K562 (cell line): ENCODE data around the gene FAM171A2. TPM values are rescaled to one million over a fixed set of nuclear protein-coding genes. Genes with fewer than 3 reads are reported as not detected.

Experiments
- ATAC-seq: fragments of 200-7000 bp; cut with Tn5 transposase; 3 replicates; pipeline ENCODE4 v1.9.1; 2020; ENCODE audit warnings: moderate library complexity
- BruUV-seq: library from RNA; stranded (reverse); fragments of 400-500 nt; replicated peaks from 2 replicates; lab custom pipeline; 2021; lab: Mats Ljungman, UMichigan
- CTCF ChIA-PET: fragments of 300-600 bp; formaldehyde crosslinking; extraction: SDS; loops from one replicate; lab custom pipeline; 2021; ENCODE audit warnings: low intra/inter-chr PET ratio; lab: Yijun Ruan, JAX
- POLR2A ChIA-PET: fragments of 300-600, 350-650 bp; sonication (Branson Sonifier 250); formaldehyde crosslinking; extraction: SDS; loops from one replicate; lab custom pipeline; 2021; ENCODE audit warnings: antibody characterized with exemption, inconsistent platforms; lab: Yijun Ruan, JAX
- DNase-seq, 4 experiments: peaks; one replicate each; pipeline versions ENCODE4 v3.0.0 to v3.0.0-alpha.2; 2011 to 2018; ENCODE audit warnings: low spot score in 3 of 4, mixed read lengths in 3 of 4; ENCODE audit errors: extremely low read depth in 1 of 4
- FAIRE-seq: peaks from 2 replicates; lab custom pipeline; 2011; peaks lifted over from hg19 to GRCh38; lab: Jason Lieb, UNC
- H2AFZ ChIP-seq: 2 replicates; pipeline ENCODE4 v1.6.0; 2011; ENCODE audit warnings: low read depth, low read length, control low read depth, inconsistent platforms
- H3K27ac ChIP-seq: fragments of 200-600 bp; 3 replicates; pipeline ENCODE4 v1.8.0; 2011; ENCODE audit warnings: low read depth, mild to moderate bottlenecking, control low read depth, inconsistent platforms, low read length, moderate library complexity, mixed read lengths; ENCODE audit errors: extremely low read depth
- H3K27me3 ChIP-seq, 2 experiments: fragments of 300-600 bp in 1 of 2; 2 replicates in 1 of 2; 3 replicates in 1 of 2; pipeline versions ENCODE4 v1.6.0 to v1.8.0; 2011; ENCODE audit warnings: inconsistent platforms in 2 of 2, low read length in 2 of 2, mild to moderate bottlenecking in 1 of 2, mixed read lengths in 1 of 2, moderate library complexity in 1 of 2; ENCODE audit not compliant: control insufficient read depth in 2 of 2, insufficient read depth in 2 of 2
- H3K36me3 ChIP-seq: fragments of 300-600 bp; 3 replicates; pipeline ENCODE4 v1.8.0; 2011; ENCODE audit warnings: mild to moderate bottlenecking, low read length, inconsistent platforms; ENCODE audit not compliant: control insufficient read depth, insufficient read depth
- H3K4me1 ChIP-seq, 2 experiments: fragments of 200-600 bp in 1 of 2; replicated peaks in 1 of 2; 2 replicates in 1 of 2; 3 replicates in 1 of 2; pipeline versions ENCODE4 v1.5.1 to v1.8.0; 2011; ENCODE audit warnings: inconsistent platforms in 2 of 2, low read length in 2 of 2, mild to moderate bottlenecking in 1 of 2, mixed read lengths in 1 of 2, moderate library complexity in 1 of 2; ENCODE audit not compliant: control insufficient read depth in 2 of 2, insufficient read depth in 2 of 2
- H3K4me2 ChIP-seq: 2 replicates; pipeline ENCODE4 v1.6.1; 2011; ENCODE audit warnings: low read length, control low read depth, inconsistent platforms, mixed read lengths; ENCODE audit not compliant: insufficient read depth
- H3K4me3 ChIP-seq: fragments of 200-600 bp; sonication (generic), shearing (Covaris generic); 2 replicates; pipeline ENCODE4 v1.5.1; 2016; ENCODE audit warnings: control low read depth, inconsistent platforms
- H3K79me2 ChIP-seq: fragments of 200-600 bp; 3 replicates; pipeline ENCODE4 v1.8.0; 2011; ENCODE audit warnings: low read length, inconsistent platforms; ENCODE audit not compliant: control insufficient read depth, insufficient read depth
- H3K9ac ChIP-seq, 2 experiments: 2 replicates each; pipeline versions ENCODE4 v1.6.0 to v1.6.1; 2011; ENCODE audit warnings: low read depth in 2 of 2, low read length in 2 of 2, control low read depth in 1 of 2, inconsistent platforms in 1 of 2, mild to moderate bottlenecking in 1 of 2, mixed read lengths in 1 of 2; ENCODE audit not compliant: insufficient read depth in 1 of 2
- H3K9me1 ChIP-seq: one replicate; pipeline ENCODE4 v1.6.0; 2011; ENCODE audit warnings: inconsistent platforms, mild to moderate bottlenecking, low read length, moderate library complexity; ENCODE audit not compliant: control insufficient read depth, insufficient read depth
- H3K9me3 ChIP-seq: replicated peaks from 2 replicates; pipeline ENCODE4 v1.5.1; 2011; ENCODE audit warnings: low read depth, low read length, inconsistent platforms; ENCODE audit not compliant: control insufficient read depth, insufficient read depth
- H4K20me1 ChIP-seq: replicated peaks from 2 replicates; pipeline ENCODE4 v1.6.1; 2011; ENCODE audit warnings: low read length, inconsistent platforms, mixed read lengths; ENCODE audit not compliant: control insufficient read depth, insufficient read depth
- CHD1 ChIP-seq: fragments of 200-600 bp; sonication (generic); IDR thresholded peaks from one replicate; pipeline ENCODE4 v1.6.1; 2012; ENCODE audit warnings: mild to moderate bottlenecking, moderate library complexity, low read length, inconsistent platforms
- NRF1 ChIP-seq, 2 experiments: fragments of 450-650 bp; IDR thresholded peaks in 1 of 2; conservative IDR thresholded peaks in 1 of 2; 2 replicates each; pipeline ENCODE4 v1.6.1; 2014; ENCODE audit warnings: mild to moderate bottlenecking in 2 of 2
- REST ChIP-seq, 2 experiments: fragments of 450-650 bp; formaldehyde crosslinking in 1 of 2; IDR thresholded peaks; 2 replicates each; pipeline versions ENCODE4 v1.4.0 to v1.6.1; 2014 to 2020; ENCODE audit warnings: mild to moderate bottlenecking in 2 of 2, borderline replicate concordance in 1 of 2, low read depth in 1 of 2
- SAP30 ChIP-seq: fragments of 200-600 bp; sonication (generic); IDR thresholded peaks from 2 replicates; pipeline ENCODE4 v1.6.1; 2012; ENCODE audit warnings: borderline replicate concordance, low read depth, mild to moderate bottlenecking, moderate library complexity, low read length, control low read depth, inconsistent platforms; ENCODE audit not compliant: insufficient read depth, poor library complexity, severe bottlenecking
- SMC3 ChIP-seq: conservative IDR thresholded peaks from 2 replicates; pipeline ENCODE4 v1.6.1; 2011; ENCODE audit warnings: low read depth, low read length, improper control_type of control experiment; ENCODE audit not compliant: insufficient read depth
- ZNF280B ChIP-seq: fragments of 250-450 bp; sonication (Bioruptor Pico); IDR thresholded peaks from 2 replicates; pipeline ENCODE4 v1.5.1; 2021; ENCODE audit warnings: mild to moderate bottlenecking
- WGBS: fragments of 100-300 bp; shearing (Covaris generic); methylation state at CpG from one replicate; pipeline ENCODE4 v1.1.6; 2016; ENCODE audit warnings: low coverage, mixed read lengths; ENCODE audit not compliant: insufficient coverage; ENCODE audit errors: missing lambda C conversion rate; 5-methylcytosine and 5-hydroxymethylcytosine counted together
- in situ Hi-C: fragments of 300-500 bp; cut with MboI; formaldehyde crosslinking; loops from 4 replicates; pipeline ENCODE4 v1.15.0; 2018; ENCODE audit warnings: inconsistent platforms, mixed read lengths
- intact Hi-C: fragments of 100-400 bp; cut with micrococcal nuclease; formaldehyde crosslinking; loops from 2 replicates; pipeline ENCODE4 v1.14.2; 2022
- polyA plus RNA-seq, 8 experiments: library from polyadenylated mRNA; depleted of rRNA in 4 of 8; stranded (reverse) in 5 of 8; unstranded in 3 of 8; fragments of >200 nt; fragmentation: Nextera tagmentation in 2 of 8; fragmentation: Illumina TruSeq in 1 of 8; extraction: Ambion mirVana in 2 of 8; extraction: Trizol in 1 of 8; gene quantifications; 2 replicates each; pipeline versions ENCODE4 v1.2.1 to v1.2.3, GENCODE V29; 2011 to 2014; ENCODE audit warnings: inconsistent platforms in 1 of 8, missing spikeins in 1 of 8
- total RNA-seq, 7 experiments: library from RNA; depleted of rRNA in 6 of 7; stranded (reverse); fragments of >200 nt in 6 of 7; fragmentation: Illumina TruSeq in 2 of 7; extraction: Trizol in 2 of 7; gene quantifications; 2 replicates each; pipeline versions ENCODE4 v1.2.1 to v1.2.3, GENCODE V29; 2011 to 2021; ENCODE audit warnings: low replicate concordance in 1 of 7
- TF ChIP-seq, protein P1 (sequence below), 3 experiments: IDR thresholded peaks in 2 of 3; conservative IDR thresholded peaks in 1 of 3; 2 replicates each; pipeline ENCODE4 v1.5.1; 2011 to 2012; ENCODE audit warnings: low read length in 3 of 3, mild to moderate bottlenecking in 3 of 3, control low read depth in 2 of 3, improper control_type of control experiment in 1 of 3, inconsistent platforms in 1 of 3, low read depth in 1 of 3, mixed read lengths in 1 of 3, moderate library complexity in 1 of 3; ENCODE audit not compliant: insufficient read depth in 2 of 3

FAM171A2 gene
- total and polyA plus RNA-seq, 9 of the 15 experiments (the other 6 are each of a cell fraction or from before 2014, with no cell fraction given), result 0.10 to 10.2 (median 2.0) TPM; not detected in 1

DNA sequence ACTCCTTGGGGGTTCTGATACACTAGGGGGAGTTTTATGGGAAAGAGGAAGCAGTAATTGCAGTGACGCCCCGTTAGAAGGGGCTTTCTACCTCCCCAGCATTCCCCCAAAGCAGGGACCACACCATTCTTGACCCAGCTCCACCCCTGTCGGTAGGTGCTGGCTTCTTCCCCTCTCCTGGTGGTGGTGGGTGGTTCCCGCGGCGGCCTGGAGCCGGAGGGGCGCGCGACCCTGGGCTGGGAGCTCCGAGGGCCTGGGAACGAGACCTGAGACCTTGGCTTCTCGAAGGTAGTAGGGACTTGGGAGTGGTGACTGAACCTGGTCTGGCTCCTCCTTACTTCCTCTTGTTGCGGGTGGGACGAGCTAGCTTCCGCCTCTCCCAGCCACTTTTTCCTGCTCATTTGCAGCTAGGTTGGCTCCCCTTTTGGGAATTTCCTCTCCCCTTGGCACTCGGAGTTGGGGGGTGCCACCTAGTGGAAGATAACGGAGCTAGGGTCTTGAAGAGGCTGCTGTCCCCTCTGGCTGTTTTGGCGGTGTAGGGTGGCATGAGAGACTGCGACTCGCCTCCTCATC, 18.1 kb downstream of the FAM171A2 start:
- BruUV-seq, result TSS peak; percentile 84
- Histone ChIP-seq H3K4me2 (peak overlapping the region; percentile 98), H2AFZ (peak overlapping the region; percentile 80), H3K4me3 (peak overlapping the region; percentile 65), H3K4me1 (peaks cover 10 to 36% of the 10 kb centered on the region in 2 experiments; a peak in 3 of 5 replicates), H3K79me2 (no peaks in the 10 kb centered on the region), H3K9me1 (no peaks in the 10 kb centered on the region), H3K36me3 (no peaks in the 10 kb centered on the region), H3K27ac (peak overlapping the region; percentile 44), H3K9ac (peak overlapping the region; percentile 76 to 91), H3K27me3 (no peaks in the 10 kb centered on the region; a peak in 1 of 5 replicates), H4K20me1 (0 out of 2 replicates have a peak, but pooled peaks cover 4% of the 10 kb centered on the region), H3K9me3 (no peaks in the 10 kb centered on the region)
- DNase-seq, result peak; percentile 55 to 64 (median 58)
- ChIA-PET CTCF (interaction anchor here (0.5 to 3.5 kb wide), 3 partner anchors 14 to 425 kb away, joined by 3 to 36 read pairs (median 3); no protein-coding TSS in a partner anchor), POLR2A (interaction anchor here (0.6 to 2.7 kb wide), 12 partner anchors 11 to 222 kb away, joined by 3 to 8 read pairs (median 3); partner anchors contain the start of gene HDAC5)
- ATAC-seq, result peak; percentile 58
- intact Hi-C loops (loop anchor here (1.0 kb wide), 2 partner anchors 135 to 147 kb away; no protein-coding TSS in a partner anchor), in situ Hi-C loops (loop anchor here (25.0 kb wide), 1 partner anchor 408 kb away; the partner anchor contains the start of gene PPY)
- FAIRE-seq, result peak; percentile 48
- WGBS, result 9% methylated on average over 21 of the region's 21 CpGs
- TF ChIP-seq NRF1 (conservative IDR thresholded peaks at IDR 0.05 in 1 of 2, IDR thresholded peaks at IDR 0.05 in 1 of 2) (peak in 1 of 2 experiments; percentile 34; a peak in 1 of 4 replicates), CHD1 (peak; percentile 76), SMC3 (0 out of 2 replicates have a peak, but pooled peaks have one; percentile 24), ZNF280B (CRISPR knock-in tag) (no peak), SAP30 (peak; percentile 26), REST (IDR thresholded peaks at IDR 0.05; ENCODE audit: borderline replicate concordance) (peak; percentile 35; the same call in 1 of the 2 replicates), REST (CRISPR knock-in tag; IDR thresholded peaks at IDR 0.05; ENCODE audit: low read depth) (no peak)
- TF ChIP-seq, protein P1, sequence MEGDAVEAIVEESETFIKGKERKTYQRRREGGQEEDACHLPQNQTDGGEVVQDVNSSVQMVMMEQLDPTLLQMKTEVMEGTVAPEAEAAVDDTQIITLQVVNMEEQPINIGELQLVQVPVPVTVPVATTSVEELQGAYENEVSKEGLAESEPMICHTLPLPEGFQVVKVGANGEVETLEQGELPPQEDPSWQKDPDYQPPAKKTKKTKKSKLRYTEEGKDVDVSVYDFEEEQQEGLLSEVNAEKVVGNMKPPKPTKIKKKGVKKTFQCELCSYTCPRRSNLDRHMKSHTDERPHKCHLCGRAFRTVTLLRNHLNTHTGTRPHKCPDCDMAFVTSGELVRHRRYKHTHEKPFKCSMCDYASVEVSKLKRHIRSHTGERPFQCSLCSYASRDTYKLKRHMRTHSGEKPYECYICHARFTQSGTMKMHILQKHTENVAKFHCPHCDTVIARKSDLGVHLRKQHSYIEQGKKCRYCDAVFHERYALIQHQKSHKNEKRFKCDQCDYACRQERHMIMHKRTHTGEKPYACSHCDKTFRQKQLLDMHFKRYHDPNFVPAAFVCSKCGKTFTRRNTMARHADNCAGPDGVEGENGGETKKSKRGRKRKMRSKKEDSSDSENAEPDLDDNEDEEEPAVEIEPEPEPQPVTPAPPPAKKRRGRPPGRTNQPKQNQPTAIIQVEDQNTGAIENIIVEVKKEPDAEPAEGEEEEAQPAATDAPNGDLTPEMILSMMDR (IDR thresholded peaks at IDR 0.05 in 2 of 3, conservative IDR thresholded peaks at IDR 0.05 in 1 of 3; ENCODE audit: insufficient read depth in 2 of 3, low read depth in 1 of 3, low read length in 3 of 3), result peak; percentile 63 to 72 (median 66)
